Ramos (cell line): ENCODE measurements around the gene INHBE.
"Not testable (repeated sequence)": the region's sequence is repeated elsewhere in the genome, so short reads cannot be mapped to it uniquely, and the experiment has no call there.

ENCODE experiments used
- in situ Hi-C: fragments of 300-500 bp; cut with MboI; formaldehyde crosslinking; loops from one replicate; pipeline ENCODE4 v1.14.3; 2022; ENCODE audit warnings: low sequenced_read_pairs; ENCODE audit not compliant: unreplicated experiment

INHBE gene

GRCh38 chr12:57488402-57489156, 33.5 kb downstream of the INHBE start:
- in situ Hi-C loops: no loop called here

- in situ Hi-C loops: no loop called here
Measured at GRCh38 chr12:57489157-57489641, 34.1 kb downstream of the INHBE start.

DNA sequence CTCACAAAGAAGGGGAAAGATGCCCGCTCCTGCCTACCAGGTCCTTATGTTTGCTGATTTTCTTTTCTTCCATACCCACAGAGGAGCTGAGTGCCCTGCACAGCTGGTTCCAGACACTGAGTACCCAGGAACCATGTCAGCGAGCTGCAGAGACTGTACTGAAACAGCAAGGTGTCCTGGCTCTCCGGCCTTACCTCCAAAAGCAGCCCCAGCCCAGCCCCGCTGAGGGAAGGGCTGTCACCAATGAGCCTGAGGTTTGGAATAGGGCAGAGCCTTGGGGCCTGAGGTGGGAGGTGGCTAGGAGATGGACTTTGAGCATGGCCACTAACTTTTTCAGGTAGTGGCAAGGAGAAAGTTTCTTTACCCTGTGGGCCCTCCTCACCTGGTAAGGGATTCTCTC, 35.0 kb downstream of the INHBE start:
- in situ Hi-C loops: no loop called here

GRCh38 chr12:57491393-57492280, 36.5 kb downstream of the INHBE start:
- in situ Hi-C loops: no loop called here

- in situ Hi-C loops: not testable (repeated sequence)
Measured at GRCh38 chr12:57495051-57495701, 40.1 kb downstream of the INHBE start.

GRCh38 chr12:57496822-57497221, 41.7 kb downstream of the INHBE start:
- in situ Hi-C loops: no loop called here

DNA sequence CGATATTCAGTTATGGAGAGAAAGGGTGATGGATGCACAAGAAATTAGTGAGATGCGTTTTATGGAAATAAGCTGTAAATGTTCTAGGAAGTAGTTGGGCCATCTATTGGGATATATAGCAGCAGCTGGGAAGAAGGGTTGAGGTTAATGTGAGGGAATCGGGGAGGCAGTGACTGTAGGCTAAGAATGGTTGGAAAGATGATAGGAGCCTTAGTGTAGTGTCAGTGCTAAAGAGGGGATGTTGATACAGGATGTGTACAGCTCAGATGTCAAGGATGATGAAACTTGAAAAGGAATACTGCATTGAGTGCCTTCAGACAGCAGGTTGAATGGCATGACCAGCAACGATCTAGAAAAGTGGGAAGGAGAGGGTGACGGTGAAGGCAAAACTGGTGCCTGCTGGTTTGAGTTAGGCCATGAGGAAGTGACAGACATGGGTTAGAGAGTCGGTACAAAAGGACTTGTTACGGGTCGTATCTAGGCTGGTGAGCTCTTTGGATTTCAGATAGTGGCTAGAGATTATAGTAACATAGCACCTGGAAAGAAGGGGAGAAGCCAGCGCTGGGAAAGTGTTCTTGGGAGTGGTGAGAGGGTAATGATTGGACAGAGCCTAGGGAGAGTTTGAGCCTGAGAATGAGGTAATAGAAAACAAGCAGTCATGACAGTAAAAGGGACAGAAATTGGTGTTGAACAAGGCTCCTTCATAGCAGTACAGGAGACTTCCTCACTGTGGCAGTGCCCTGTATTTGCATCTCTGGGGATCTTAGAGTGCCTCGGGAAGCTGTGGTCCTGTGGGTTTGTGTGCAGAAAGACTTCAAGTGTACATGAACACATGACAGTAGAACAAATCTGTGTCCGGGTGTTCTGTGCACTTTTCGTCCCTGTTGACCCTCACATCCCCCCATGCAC, 42.4 kb downstream of the INHBE start:
- in situ Hi-C loops: no loop called here

GRCh38 chr12:57498132-57498502, 43.0 kb downstream of the INHBE start:
- in situ Hi-C loops: no loop called here

DNA sequence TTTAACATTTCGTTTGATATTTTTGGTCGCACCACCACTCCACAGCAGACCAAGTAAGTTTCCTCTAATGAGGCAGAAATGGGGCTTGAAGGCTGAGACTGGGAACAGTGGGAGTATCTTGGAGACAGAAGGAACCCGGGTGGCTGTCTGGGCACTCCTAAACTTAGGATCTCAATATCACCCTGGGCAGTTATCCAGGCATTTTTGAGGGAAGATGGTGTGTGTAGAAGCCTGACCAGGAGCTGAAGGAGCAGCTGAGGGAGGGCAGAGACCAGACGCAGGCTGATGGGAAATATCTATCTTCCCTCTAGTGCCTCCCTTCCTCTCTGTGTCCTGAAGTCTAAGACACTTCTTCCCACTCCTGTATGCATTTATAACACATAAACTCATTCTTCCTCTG, 43.5 kb downstream of the INHBE start:
- in situ Hi-C loops: no loop called here

DNA sequence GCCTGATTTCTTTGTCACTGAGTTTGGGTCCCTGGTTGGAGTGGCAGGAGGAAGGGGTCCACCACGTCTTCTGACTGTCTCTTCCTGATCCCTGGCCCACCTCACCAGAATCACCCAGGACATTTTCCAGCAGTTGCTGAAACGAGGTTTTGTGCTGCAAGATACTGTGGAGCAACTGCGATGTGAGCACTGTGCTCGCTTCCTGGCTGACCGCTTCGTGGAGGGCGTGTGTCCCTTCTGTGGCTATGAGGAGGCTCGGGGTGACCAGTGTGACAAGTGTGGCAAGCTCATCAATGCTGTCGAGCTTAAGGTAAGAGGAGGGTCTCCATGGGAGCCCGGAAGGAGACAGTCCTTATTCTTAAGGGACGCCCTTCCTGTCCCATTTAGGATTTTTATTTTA, 45.1 kb downstream of the INHBE start:
- in situ Hi-C loops: no loop called here

- in situ Hi-C loops: not testable (repeated sequence)
Measured at GRCh38 chr12:57502311-57502969, 47.3 kb downstream of the INHBE start.

DNA sequence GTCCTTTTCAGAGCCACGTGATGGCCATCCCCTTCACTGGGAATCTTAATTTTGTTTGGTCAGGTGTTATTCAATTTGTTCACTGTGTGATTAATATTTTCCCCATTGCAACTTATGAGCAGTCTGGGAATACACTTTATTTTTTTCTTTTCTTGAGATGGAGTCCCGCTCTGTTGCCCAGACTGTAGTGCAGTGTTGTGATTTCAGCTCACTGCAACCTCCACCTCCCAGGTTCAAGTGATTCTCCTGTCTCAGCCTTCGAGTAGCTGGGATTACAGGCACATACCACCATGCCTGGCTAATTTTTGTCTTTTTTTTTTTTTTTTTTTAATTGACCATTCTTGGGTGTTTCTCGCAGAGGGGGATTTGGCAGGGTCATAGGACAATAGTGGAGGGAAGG, 51.4 kb downstream of the INHBE start:
- in situ Hi-C loops: not testable (repeated sequence)
